HEK293T (cell line): Measurements from ENCODE around the gene FBXO9.

Source experiments
- ARNT ChIP-seq: fragments of 450-650 bp; IDR thresholded peaks from 2 replicates; pipeline ENCODE4 v1.6.1; 2017; ENCODE audit warnings: mild to moderate bottlenecking
- BHLHE40 ChIP-seq: fragments of 450-650 bp; IDR thresholded peaks from 2 replicates; pipeline ENCODE4 v1.6.1; 2016; ENCODE audit warnings: mild to moderate bottlenecking, moderate library complexity, borderline replicate concordance
- CTBP1 ChIP-seq: fragments of 450-650 bp; IDR thresholded peaks from 2 replicates; pipeline ENCODE4 v1.6.1; 2016; ENCODE audit warnings: borderline replicate concordance
- ELF4 ChIP-seq: fragments of 450-650 bp; IDR thresholded peaks from 2 replicates; pipeline ENCODE4 v1.6.1; 2017; ENCODE audit warnings: antibody characterized with exemption
- FOXA1 ChIP-seq: fragments of 450-650 bp; IDR thresholded peaks from 2 replicates; pipeline ENCODE4 v1.6.1; 2016; ENCODE audit warnings: mild to moderate bottlenecking
- FOXK2 ChIP-seq: fragments of 450-650 bp; IDR thresholded peaks from 2 replicates; pipeline ENCODE4 v1.6.1; 2016; ENCODE audit warnings: mild to moderate bottlenecking
- HDGF ChIP-seq: fragments of 450-650 bp; IDR thresholded peaks from 2 replicates; pipeline ENCODE4 v1.6.1; 2017; ENCODE audit warnings: antibody characterized with exemption, borderline replicate concordance
- L3MBTL2 ChIP-seq: fragments of 450-650 bp; conservative IDR thresholded peaks from 2 replicates; pipeline ENCODE4 v1.6.1; 2016; ENCODE audit warnings: mild to moderate bottlenecking
- NFRKB ChIP-seq: fragments of 450-650 bp; IDR thresholded peaks from 2 replicates; pipeline ENCODE4 v1.6.1; 2016; ENCODE audit warnings: mild to moderate bottlenecking, moderate library complexity
- SP1 ChIP-seq: fragments of 450-650 bp; IDR thresholded peaks from 2 replicates; pipeline ENCODE4 v1.6.1; 2017
- SUZ12 ChIP-seq: fragments of 450-650 bp; IDR thresholded peaks from 2 replicates; pipeline ENCODE4 v1.6.1; 2016; ENCODE audit warnings: mild to moderate bottlenecking

DNA sequence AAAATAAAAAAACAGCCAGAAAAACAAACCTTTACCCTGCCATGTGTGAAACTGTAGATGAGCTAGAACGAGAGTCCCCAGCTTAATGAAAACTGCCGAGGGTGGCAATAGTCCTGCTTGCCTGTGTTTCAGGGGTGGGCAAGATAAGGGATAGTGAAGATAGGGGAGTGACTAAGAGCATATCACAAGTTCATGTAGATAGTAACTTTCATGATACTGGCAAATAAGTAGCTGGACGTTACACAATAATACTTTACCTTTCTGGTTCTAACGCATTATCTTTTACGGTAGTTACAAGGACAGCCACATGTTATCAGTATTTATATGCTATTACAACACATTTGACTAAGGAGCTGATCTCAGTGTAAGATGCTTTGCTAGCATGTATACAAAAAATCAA, 9.3 kb upstream of the FBXO9 start:
- TF ChIP-seq FOXA1, result no peak
- no peak for TF ChIP-seq SP1
- TF ChIP-seq FOXK2, result no peak
- TF ChIP-seq ELF4, result no peak
- TF ChIP-seq HDGF, result no peak
- TF ChIP-seq CTBP1, result no peak
- TF ChIP-seq NFRKB, result no peak
- no peak for TF ChIP-seq L3MBTL2
- no peak for TF ChIP-seq SUZ12
- no peak for TF ChIP-seq BHLHE40
- no peak for TF ChIP-seq ARNT
